ENCODE data around the gene PRTG.

DNA sequence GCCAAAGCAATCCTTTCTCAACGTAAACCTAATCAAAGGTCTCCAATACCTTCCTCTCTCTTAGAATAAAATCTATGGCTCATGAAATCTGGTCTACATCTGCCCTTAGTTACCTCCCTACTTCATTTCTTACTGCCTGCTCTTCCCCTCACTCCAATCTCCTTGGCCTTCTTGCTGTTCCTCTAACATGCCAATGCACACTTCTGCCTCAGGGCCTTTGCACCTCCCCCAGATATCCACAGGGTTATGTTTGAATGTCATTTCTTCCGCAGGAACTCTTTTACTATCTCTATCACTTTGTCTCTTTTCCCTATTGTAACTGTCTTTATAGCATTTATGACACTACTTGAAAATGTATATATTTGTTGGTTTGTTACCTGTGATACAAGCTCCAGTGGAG, 110.5 kb downstream of the PRTG start:
- TF ChIP-seq, protein P1, sequence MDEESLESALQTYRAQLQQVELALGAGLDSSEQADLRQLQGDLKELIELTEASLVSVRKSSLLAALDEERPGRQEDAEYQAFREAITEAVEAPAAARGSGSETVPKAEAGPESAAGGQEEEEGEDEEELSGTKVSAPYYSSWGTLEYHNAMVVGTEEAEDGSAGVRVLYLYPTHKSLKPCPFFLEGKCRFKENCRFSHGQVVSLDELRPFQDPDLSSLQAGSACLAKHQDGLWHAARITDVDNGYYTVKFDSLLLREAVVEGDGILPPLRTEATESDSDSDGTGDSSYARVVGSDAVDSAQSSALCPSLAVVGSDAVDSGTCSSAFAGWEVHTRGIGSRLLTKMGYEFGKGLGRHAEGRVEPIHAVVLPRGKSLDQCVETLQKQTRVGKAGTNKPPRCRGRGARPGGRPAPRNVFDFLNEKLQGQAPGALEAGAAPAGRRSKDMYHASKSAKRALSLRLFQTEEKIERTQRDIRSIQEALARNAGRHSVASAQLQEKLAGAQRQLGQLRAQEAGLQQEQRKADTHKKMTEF (CRISPR knock-in tag; IDR thresholded peaks at IDR 0.05), result no peak
- no peak for TF ChIP-seq ZNF776 (CRISPR knock-in tag; IDR thresholded peaks at IDR 0.05)

All from HepG2 (cell line).